H9 (cell line): ENCODE measurements around the gene GAD2. TPM values are rescaled to one million over a fixed set of nuclear protein-coding genes. Genes with fewer than 3 reads are reported as not detected.

Experiments used
- DNase-seq: peaks from one replicate; pipeline ENCODE4 v3.0.0-alpha.2; 2017
- H2AFZ ChIP-seq: one replicate; pipeline ENCODE4 v1.6.1; 2013; ENCODE audit warnings: mild to moderate bottlenecking, low read length, control low read depth, moderate library complexity
- H2AK5ac ChIP-seq: 2 replicates; pipeline ENCODE4 v1.6.1; 2013; ENCODE audit warnings: low read length, control low read depth, mixed read lengths; ENCODE audit not compliant: insufficient read length
- H2BK120ac ChIP-seq: one replicate; pipeline ENCODE4 v1.6.1; 2013; ENCODE audit warnings: low read depth, mild to moderate bottlenecking, low read length, control low read depth, inconsistent platforms; ENCODE audit not compliant: poor library complexity, severe bottlenecking
- H2BK12ac ChIP-seq: 2 replicates; pipeline ENCODE4 v1.6.1; 2013; ENCODE audit warnings: low read length, control low read depth, mixed read lengths, low read depth; ENCODE audit not compliant: insufficient read length
- H2BK15ac ChIP-seq: 2 replicates; pipeline ENCODE4 v1.6.1; 2013; ENCODE audit warnings: low read depth, low read length, control low read depth
- H2BK20ac ChIP-seq: one replicate; pipeline ENCODE4 v1.6.1; 2013; ENCODE audit warnings: low read depth, mild to moderate bottlenecking, low read length, control low read depth, inconsistent platforms; ENCODE audit not compliant: poor library complexity, severe bottlenecking
- H2BK5ac ChIP-seq: 2 replicates; pipeline ENCODE4 v1.6.1; 2013; ENCODE audit warnings: low read length, control low read depth, mixed read lengths; ENCODE audit not compliant: insufficient read length
- H3K14ac ChIP-seq: 2 replicates; pipeline ENCODE4 v1.6.1; 2013; ENCODE audit warnings: low read length, control low read depth; ENCODE audit not compliant: insufficient read depth
- H3K18ac ChIP-seq: 2 replicates; pipeline ENCODE4 v1.6.1; 2013; ENCODE audit warnings: low read depth, mild to moderate bottlenecking, mixed read lengths, low read length, control low read depth; ENCODE audit not compliant: insufficient read length
- H3K23ac ChIP-seq: 2 replicates; pipeline ENCODE4 v1.6.1; 2013; ENCODE audit warnings: low read length, control low read depth, mixed read lengths, low read depth; ENCODE audit not compliant: insufficient read length
- H3K23me2 ChIP-seq: 2 replicates; pipeline ENCODE4 v1.6.1; 2013; ENCODE audit warnings: low read depth, mild to moderate bottlenecking, mixed read lengths, low read length, control low read depth; ENCODE audit not compliant: insufficient read length, poor library complexity, severe bottlenecking
- H3K27ac ChIP-seq: 2 replicates; pipeline ENCODE4 v1.5.1; 2013; ENCODE audit warnings: low read length, control low read depth, mixed read lengths, low read depth; ENCODE audit not compliant: insufficient read length
- H3K27me3 ChIP-seq: 2 replicates; pipeline ENCODE4 v1.6.1; 2013; ENCODE audit warnings: low read length, control low read depth, inconsistent platforms; ENCODE audit not compliant: insufficient read depth
- H3K4ac ChIP-seq: 2 replicates; pipeline ENCODE4 v1.6.1; 2013; ENCODE audit warnings: low read depth, mild to moderate bottlenecking, control low read depth, inconsistent platforms, low read length, moderate library complexity
- H3K4me1 ChIP-seq: 2 replicates; pipeline ENCODE4 v1.6.1; 2013; ENCODE audit warnings: low read length, control low read depth, inconsistent platforms; ENCODE audit not compliant: insufficient read depth
- H3K4me2 ChIP-seq: 2 replicates; pipeline ENCODE4 v1.6.1; 2013; ENCODE audit warnings: low read length, control low read depth, mixed read lengths; ENCODE audit not compliant: insufficient read length, insufficient read depth
- H3K56ac ChIP-seq: 2 replicates; pipeline ENCODE4 v1.6.1; 2013; ENCODE audit warnings: low read depth, mild to moderate bottlenecking, mixed read lengths, low read length, control low read depth; ENCODE audit not compliant: insufficient read length
- H3K79me1 ChIP-seq: 2 replicates; pipeline ENCODE4 v1.6.1; 2013; ENCODE audit warnings: low read depth, mild to moderate bottlenecking, moderate library complexity, low read length, control low read depth, inconsistent platforms; ENCODE audit not compliant: insufficient read depth, poor library complexity, severe bottlenecking
- H3K79me2 ChIP-seq: 2 replicates; pipeline ENCODE4 v1.6.1; 2013; ENCODE audit warnings: low read length, control low read depth, inconsistent platforms; ENCODE audit not compliant: insufficient read depth
- H3K9ac ChIP-seq: 2 replicates; pipeline ENCODE4 v1.6.1; 2013; ENCODE audit warnings: low read length, control low read depth, mixed read lengths; ENCODE audit not compliant: insufficient read length; ENCODE audit errors: extremely low read depth
- H3K9me3 ChIP-seq: one replicate; pipeline ENCODE4 v1.6.1; 2013; ENCODE audit warnings: low read depth, low read length, inconsistent platforms; ENCODE audit not compliant: control insufficient read depth
- H3T11ph ChIP-seq: one replicate; pipeline ENCODE4 v1.6.1; 2013; ENCODE audit warnings: mild to moderate bottlenecking, low read length, control low read depth, inconsistent platforms
- H4K20me1 ChIP-seq: one replicate; pipeline ENCODE4 v1.6.1; 2013; ENCODE audit not compliant: control insufficient read depth, insufficient read length, insufficient read depth
- H4K5ac ChIP-seq: 2 replicates; pipeline ENCODE4 v1.6.1; 2013; ENCODE audit warnings: low read depth, mild to moderate bottlenecking, mixed read lengths, low read length, control low read depth; ENCODE audit not compliant: insufficient read length
- H4K8ac ChIP-seq: replicated peaks from 2 replicates; pipeline ENCODE4 v1.6.1; 2013; ENCODE audit warnings: low read length, control low read depth, mixed read lengths, low read depth; ENCODE audit not compliant: insufficient read length
- H4K91ac ChIP-seq: 2 replicates; pipeline ENCODE4 v1.6.1; 2013; ENCODE audit warnings: low read depth, mild to moderate bottlenecking, moderate library complexity, mixed read lengths, low read length, control low read depth; ENCODE audit not compliant: insufficient read length
- H3K27ac Mint-ChIP-seq, 3 experiments: 2 replicates in 2 of 3; 3 replicates in 1 of 3; pipeline ENCODE4 v1.8.0; 2020 to 2021; ENCODE audit warnings: mixed read lengths in 3 of 3, mild to moderate bottlenecking in 1 of 3, moderate library complexity in 1 of 3
- H3K27me3 Mint-ChIP-seq: 2 replicates; pipeline ENCODE4 v1.8.0; 2021; ENCODE audit warnings: low read depth, mild to moderate bottlenecking, moderate library complexity, mixed read lengths
- H3K36me3 Mint-ChIP-seq, 3 experiments: 2 replicates in 2 of 3; 3 replicates in 1 of 3; pipeline ENCODE4 v1.8.0; 2020 to 2021; ENCODE audit warnings: low read depth in 3 of 3, mixed read lengths in 3 of 3; ENCODE audit not compliant: insufficient read depth in 1 of 3
- H3K4me1 Mint-ChIP-seq, 2 experiments: 2 replicates each; pipeline ENCODE4 v1.8.0; 2020; ENCODE audit warnings: mixed read lengths in 2 of 2
- H3K4me3 Mint-ChIP-seq, 2 experiments: 2 replicates in 1 of 2; 3 replicates in 1 of 2; pipeline ENCODE4 v1.8.0; 2020 to 2021; ENCODE audit warnings: mild to moderate bottlenecking in 2 of 2, mixed read lengths in 2 of 2, moderate library complexity in 1 of 2
- H3K9me3 Mint-ChIP-seq, 2 experiments: 2 replicates in 1 of 2; 3 replicates in 1 of 2; pipeline ENCODE4 v1.8.0; 2020; ENCODE audit warnings: mild to moderate bottlenecking in 2 of 2, mixed read lengths in 2 of 2, moderate library complexity in 1 of 2
- WGBS: extraction: QIAGEN DNeasy Blood & Tissue Kit; methylation state at CpG from one replicate; pipeline ENCODE4 v1.1.7; 2013; ENCODE audit warnings: missing lambda C conversion rate, low lambda C conversion rate, mixed read lengths; ENCODE audit not compliant: insufficient read length; ENCODE audit errors: extremely low coverage; 5-methylcytosine and 5-hydroxymethylcytosine counted together
- total RNA-seq: library from RNA; stranded (reverse); gene quantifications from 2 replicates; pipeline ENCODE4 v1.2.1, GENCODE V29; 2021
- TF ChIP-seq, protein P1 (sequence below): fragments of 200-600 bp; sonication (generic); conservative IDR thresholded peaks from 3 replicates; pipeline ENCODE4 v1.8.0; 2021; ENCODE audit warnings: antibody characterized with exemption, mild to moderate bottlenecking

GAD2 gene
- total RNA-seq, 1 experiment from 2014 or later = 2.0 TPM

DNA sequence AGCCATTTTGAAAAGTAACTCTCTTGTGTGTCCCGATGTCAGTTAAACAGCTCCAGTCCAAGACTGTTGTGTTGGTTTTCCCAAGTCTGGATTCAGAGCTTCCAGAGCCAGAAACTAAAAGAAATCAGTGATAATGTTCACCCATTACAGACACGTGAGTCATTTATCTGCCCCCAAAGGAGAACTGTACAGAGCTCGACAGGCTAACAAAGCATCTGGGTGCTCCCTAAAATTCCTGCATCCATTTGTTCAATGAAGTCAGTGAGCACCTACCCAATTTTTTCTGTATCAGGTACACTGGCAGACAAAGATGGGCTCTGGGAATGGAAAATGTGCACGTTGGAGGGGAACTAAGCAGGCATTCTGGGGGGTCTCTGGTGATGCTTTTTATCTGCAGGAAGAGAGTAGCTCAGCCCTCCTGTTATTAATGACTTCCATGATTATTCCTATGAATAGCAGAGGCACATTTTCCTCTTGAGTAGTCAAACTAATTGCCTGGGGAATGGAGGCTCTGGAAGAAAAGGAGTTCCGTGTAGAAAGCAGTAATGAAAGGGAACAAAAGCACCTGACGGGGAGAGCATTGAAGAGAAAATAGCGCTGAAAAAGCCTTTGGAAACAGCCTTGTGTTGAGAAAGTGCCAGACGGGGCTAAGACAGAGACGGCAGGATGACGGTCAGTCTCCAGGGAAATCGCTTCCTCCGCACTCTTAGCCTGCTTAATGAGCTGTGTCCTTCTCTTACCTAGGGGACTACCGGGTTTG, 75.3 kb downstream of the GAD2 start:
- H3K4me1 ChIP-seq = no peaks in the 10 kb centered on the region
- H3K27me3 ChIP-seq = no peaks in the 10 kb centered on the region
- no peaks in the 10 kb centered on the region for H4K20me1 ChIP-seq
- no peak for DNase-seq
- no peak overlapping the region for H4K91ac ChIP-seq
- H3K18ac ChIP-seq = no peak overlapping the region
- no peak overlapping the region for H3K4me3 Mint-ChIP-seq
- H3K79me2 ChIP-seq = no peaks in the 10 kb centered on the region
- H3K23ac ChIP-seq = no peak overlapping the region
- no peak overlapping the region for H2AFZ ChIP-seq
- H4K8ac ChIP-seq = no peak overlapping the region
- H3K36me3 Mint-ChIP-seq = no peaks in the 10 kb centered on the region
- H3K4me2 ChIP-seq = no peak overlapping the region
- H3K56ac ChIP-seq = no peak overlapping the region
- H3T11ph ChIP-seq = no peak overlapping the region
- no peak overlapping the region for H3K14ac ChIP-seq
- H3K27ac Mint-ChIP-seq = no peak overlapping the region
- no peak overlapping the region for H2BK5ac ChIP-seq
- H3K9me3 Mint-ChIP-seq = no peaks in the 10 kb centered on the region; a peak in 1 of 5 replicates
- no peak overlapping the region for H3K27ac ChIP-seq
- H3K4ac ChIP-seq = no peak overlapping the region
- H3K9me3 ChIP-seq = no peaks in the 10 kb centered on the region
- H3K23me2 ChIP-seq = no peaks in the 10 kb centered on the region
- H2BK12ac ChIP-seq = no peak overlapping the region
- no peaks in the 10 kb centered on the region for H3K79me1 ChIP-seq
- H4K5ac ChIP-seq = no peak overlapping the region
- TF ChIP-seq, protein P1, sequence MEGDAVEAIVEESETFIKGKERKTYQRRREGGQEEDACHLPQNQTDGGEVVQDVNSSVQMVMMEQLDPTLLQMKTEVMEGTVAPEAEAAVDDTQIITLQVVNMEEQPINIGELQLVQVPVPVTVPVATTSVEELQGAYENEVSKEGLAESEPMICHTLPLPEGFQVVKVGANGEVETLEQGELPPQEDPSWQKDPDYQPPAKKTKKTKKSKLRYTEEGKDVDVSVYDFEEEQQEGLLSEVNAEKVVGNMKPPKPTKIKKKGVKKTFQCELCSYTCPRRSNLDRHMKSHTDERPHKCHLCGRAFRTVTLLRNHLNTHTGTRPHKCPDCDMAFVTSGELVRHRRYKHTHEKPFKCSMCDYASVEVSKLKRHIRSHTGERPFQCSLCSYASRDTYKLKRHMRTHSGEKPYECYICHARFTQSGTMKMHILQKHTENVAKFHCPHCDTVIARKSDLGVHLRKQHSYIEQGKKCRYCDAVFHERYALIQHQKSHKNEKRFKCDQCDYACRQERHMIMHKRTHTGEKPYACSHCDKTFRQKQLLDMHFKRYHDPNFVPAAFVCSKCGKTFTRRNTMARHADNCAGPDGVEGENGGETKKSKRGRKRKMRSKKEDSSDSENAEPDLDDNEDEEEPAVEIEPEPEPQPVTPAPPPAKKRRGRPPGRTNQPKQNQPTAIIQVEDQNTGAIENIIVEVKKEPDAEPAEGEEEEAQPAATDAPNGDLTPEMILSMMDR = no peak
- no peak overlapping the region for H2AK5ac ChIP-seq
- H3K9ac ChIP-seq = no peak overlapping the region
- H2BK15ac ChIP-seq = no peak overlapping the region
- H3K4me1 Mint-ChIP-seq = peaks cover 3 to 8% of the 10 kb centered on the region in 2 experiments; a peak in 2 of 4 replicates
- peaks cover 1% of the 10 kb centered on the region; the same call in 1 of the 2 replicates for H3K27me3 Mint-ChIP-seq
- no peak overlapping the region for H2BK120ac ChIP-seq
- no peak overlapping the region for H2BK20ac ChIP-seq
- no CpG with 5 or more reads among the region's 13 CpGs for WGBS
